ENCODE results near the gene SDCCAG8. TPM values are rescaled to one million over a fixed set of nuclear protein-coding genes. Genes with fewer than 3 reads are reported as not detected.

The SDCCAG8 gene
- total RNA-seq, 1 experiment from 2014 or later: 10.0 TPM

GRCh38 chr1:243497939-243498681 lies 242.3 kb downstream of the SDCCAG8 start:
- Histone ChIP-seq H3K9ac (ENCODE audit: extremely low read depth, insufficient read length, low read length) (no peak overlapping the region), H3K4ac (ENCODE audit: low read depth, low read length) (no peak overlapping the region), H3K4me1 (ENCODE audit: insufficient read depth, low read length) (peaks cover 7% of the 10 kb centered on the region; the same call in 1 of the 2 replicates), H2AK5ac (ENCODE audit: insufficient read length, low read length) (no peak overlapping the region), H4K8ac (replicated peaks; ENCODE audit: insufficient read length, low read depth, low read length) (no peak overlapping the region), H2BK120ac (ENCODE audit: low read depth, low read length, poor library complexity, severe bottlenecking) (no peak overlapping the region), H4K5ac (ENCODE audit: insufficient read length, low read depth, low read length) (no peak overlapping the region), H2AFZ (ENCODE audit: low read length) (no peak overlapping the region), H3K79me1 (ENCODE audit: insufficient read depth, low read depth, low read length, poor library complexity, severe bottlenecking) (no peaks in the 10 kb centered on the region), H2BK5ac (ENCODE audit: insufficient read length, low read length) (no peak overlapping the region), H3K23me2 (ENCODE audit: insufficient read length, low read depth, low read length, poor library complexity, severe bottlenecking) (no peaks in the 10 kb centered on the region), H3K4me2 (ENCODE audit: insufficient read depth, insufficient read length, low read length) (no peak overlapping the region), H3K27me3 (ENCODE audit: insufficient read depth, low read length) (no peaks in the 10 kb centered on the region), H2BK12ac (ENCODE audit: insufficient read length, low read depth, low read length) (no peak overlapping the region), H3K56ac (ENCODE audit: insufficient read length, low read depth, low read length) (no peak overlapping the region), H3K23ac (ENCODE audit: insufficient read length, low read depth, low read length) (no peak overlapping the region), H4K91ac (ENCODE audit: insufficient read length, low read depth, low read length) (no peak overlapping the region), H3K14ac (ENCODE audit: insufficient read depth, low read length) (no peak overlapping the region), H2BK15ac (ENCODE audit: low read depth, low read length) (no peak overlapping the region), H3K18ac (ENCODE audit: insufficient read length, low read depth, low read length) (no peak overlapping the region), H2BK20ac (ENCODE audit: low read depth, low read length, poor library complexity, severe bottlenecking) (no peak overlapping the region), H3K79me2 (ENCODE audit: insufficient read depth, low read length) (no peaks in the 10 kb centered on the region), H3T11ph (ENCODE audit: low read length) (no peak overlapping the region), H3K9me3 (ENCODE audit: control insufficient read depth, low read depth, low read length) (no peaks in the 10 kb centered on the region), H3K27ac (ENCODE audit: insufficient read length, low read depth, low read length) (no peak overlapping the region), H4K20me1 (ENCODE audit: control insufficient read depth, insufficient read depth, insufficient read length) (no peaks in the 10 kb centered on the region)
- H3K27me3 Mint-ChIP-seq (ENCODE audit: low read depth): no peaks in the 10 kb centered on the region
- DNase-seq: no peak
- H3K36me3 Mint-ChIP-seq (ENCODE audit: insufficient read depth in 1 of 3, low read depth in 3 of 3): peaks cover 0 to 7% (median 5%) of the 10 kb centered on the region in 3 experiments; a peak in 4 of 7 replicates
- no peak overlapping the region for H3K4me3 Mint-ChIP-seq
- TF ChIP-seq CTCF (conservative IDR thresholded peaks at IDR 0.05): no peak
- no peaks in the 10 kb centered on the region for H3K9me3 Mint-ChIP-seq
- WGBS (ENCODE audit: extremely low coverage, insufficient read length, low lambda C conversion rate): no CpG with 5 or more reads among the region's 10 CpGs
- H3K4me1 Mint-ChIP-seq: peaks cover 38 to 40% of the 10 kb centered on the region in 2 experiments
- peak overlapping the region in 1 of 3 experiments; percentile 90; a peak in 1 of 7 replicates for H3K27ac Mint-ChIP-seq
